GM19035 (cell line): ENCODE results near the gene MET.

Experiments
- ATAC-seq: cut with Tn5 transposase; IDR thresholded peaks from one replicate; pipeline ENCODE4 v1.9.1; 2021; ENCODE audit not compliant: unreplicated experiment

Gene MET

GRCh38 chr7:116781584-116781983 is 109.6 kb downstream of the MET start:
- ATAC-seq: no peak

DNA sequence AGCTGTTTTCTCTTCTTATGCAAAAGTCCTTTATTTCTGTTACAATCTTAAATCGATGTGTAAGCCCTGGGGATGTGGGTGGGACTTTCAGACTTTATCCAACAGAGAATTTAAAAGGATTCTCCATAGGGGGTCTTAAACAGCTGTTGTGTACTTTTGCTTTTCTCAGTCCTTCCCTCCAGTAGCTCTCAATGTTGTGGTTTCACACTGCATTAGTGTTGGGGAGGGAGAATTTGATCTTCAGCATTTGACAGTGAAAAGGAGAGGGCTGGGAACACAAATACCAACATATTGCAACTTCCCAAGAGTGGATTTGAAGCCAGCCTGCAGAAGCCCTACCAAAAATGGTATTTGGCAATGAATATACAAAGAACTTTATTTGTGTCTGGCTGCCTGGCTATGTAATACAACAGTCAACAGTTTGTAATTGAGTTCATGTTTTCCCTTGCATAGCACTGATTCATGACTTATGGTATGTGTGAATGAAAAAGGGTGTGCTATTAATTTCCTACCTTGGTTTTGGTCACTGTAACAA is 110.2 kb downstream of the MET start:
- ATAC-seq: no peak

GRCh38 chr7:116783666-116784318 is 111.8 kb downstream of the MET start:
- ATAC-seq: no peak

DNA sequence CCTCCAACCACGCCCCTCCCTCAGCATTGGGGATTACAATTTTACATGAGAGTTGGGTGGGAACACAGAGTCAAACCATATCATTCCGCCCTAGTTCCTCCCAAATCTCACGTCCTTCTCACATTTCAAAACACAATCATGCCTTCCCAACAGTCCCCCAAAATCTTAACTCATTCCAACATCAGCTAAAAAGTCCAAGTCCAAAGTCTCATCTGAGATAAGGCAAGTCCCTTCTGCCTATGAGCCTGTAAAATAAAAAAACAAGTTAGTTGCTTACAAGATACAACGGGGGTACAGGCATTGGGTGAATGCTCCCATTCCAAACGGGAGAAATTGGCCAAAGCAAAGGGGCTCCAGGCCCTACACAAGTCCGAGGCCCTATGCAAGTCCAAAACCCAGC is 112.7 kb downstream of the MET start:
- no peak for ATAC-seq

- ATAC-seq: no peak
These were observed 113.8 kb downstream of the MET start for GRCh38 chr7:116785843-116786242.

DNA sequence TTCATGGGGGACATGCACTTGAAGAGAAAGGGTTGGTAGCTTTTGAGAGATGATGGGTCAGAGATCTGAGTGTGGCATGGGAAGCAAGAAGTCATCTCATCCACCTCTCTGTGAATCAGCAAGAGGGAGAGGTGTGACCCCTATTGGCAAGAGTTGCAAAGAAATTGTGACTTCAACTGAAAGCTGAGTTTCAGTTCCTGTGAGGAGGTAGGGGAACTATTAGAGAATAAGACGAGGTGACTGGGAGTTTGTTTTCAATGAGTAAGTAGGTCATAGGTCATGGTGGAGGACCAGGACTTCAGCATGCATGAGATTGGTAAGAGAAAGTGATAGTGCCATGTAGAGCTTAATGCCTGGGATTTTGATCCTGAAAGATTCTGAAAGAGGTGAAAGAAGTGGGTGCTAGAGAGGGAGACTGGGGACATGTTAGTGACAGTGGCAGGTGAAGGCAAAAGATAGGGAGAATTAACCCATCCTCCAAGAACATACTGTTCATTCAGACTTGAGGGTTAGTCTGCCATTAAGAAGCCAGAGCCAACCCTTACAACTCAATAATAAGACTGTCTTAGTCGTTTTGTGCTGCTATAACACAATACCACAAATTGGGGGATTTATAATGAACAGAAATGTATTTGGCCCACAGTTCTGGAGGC is 114.9 kb downstream of the MET start:
- ATAC-seq: peak; percentile 98

GRCh38 chr7:116787881-116788280 is 115.9 kb downstream of the MET start:
- no peak for ATAC-seq

- no peak for ATAC-seq
These were observed 116.7 kb downstream of the MET start for GRCh38 chr7:116788572-116789197.

DNA sequence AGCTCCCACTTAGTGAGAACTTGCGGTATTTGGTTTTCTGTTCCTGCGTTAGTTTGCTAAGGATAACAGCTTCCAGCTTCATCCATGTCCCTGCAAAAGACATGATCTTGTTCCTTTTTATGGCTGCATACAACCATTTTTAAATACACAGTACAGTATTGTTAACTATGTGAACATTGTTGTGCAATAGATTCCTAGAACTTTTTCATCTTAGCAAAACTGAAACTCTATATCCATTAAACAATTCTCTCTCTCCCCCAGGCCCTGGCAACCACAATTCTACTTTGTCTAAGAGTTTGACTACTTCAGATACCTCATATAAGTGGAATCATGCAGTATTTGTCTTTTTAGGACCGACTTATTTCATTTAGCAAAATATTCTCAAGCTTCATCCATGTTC is 118.0 kb downstream of the MET start:
- no peak for ATAC-seq

GRCh38 chr7:116792813-116793212 is 120.8 kb downstream of the MET start:
- ATAC-seq: no peak

DNA sequence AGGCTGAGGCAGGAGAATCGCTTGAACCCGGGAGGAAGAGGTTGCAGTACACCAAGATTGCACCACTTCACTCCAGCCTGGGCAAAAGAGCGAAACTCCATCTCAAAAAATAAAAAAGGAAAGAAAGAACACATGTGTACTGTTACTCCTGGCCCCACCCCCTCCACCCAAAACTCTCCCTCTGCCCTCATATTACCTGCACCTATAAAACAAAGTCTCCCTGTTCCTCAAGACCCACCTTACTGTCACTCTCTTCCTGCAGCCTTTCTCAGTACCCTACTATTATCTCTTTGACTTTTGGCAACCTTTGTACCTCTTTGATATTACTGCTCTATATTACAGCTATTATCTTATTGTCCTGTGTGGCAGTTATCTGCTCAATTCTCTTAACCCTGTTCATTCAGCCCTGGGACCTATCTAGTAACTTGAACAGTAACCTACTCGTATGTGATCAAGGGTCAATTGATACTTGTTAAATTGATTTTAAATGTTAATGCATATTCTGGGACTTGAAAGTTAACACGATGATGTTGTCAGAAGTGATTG is 121.9 kb downstream of the MET start:
- no peak for ATAC-seq

GRCh38 chr7:116796471-116796870 is 124.5 kb downstream of the MET start:
- no peak for ATAC-seq

- no peak for ATAC-seq
These were observed 125.6 kb downstream of the MET start for GRCh38 chr7:116797612-116798011.

DNA sequence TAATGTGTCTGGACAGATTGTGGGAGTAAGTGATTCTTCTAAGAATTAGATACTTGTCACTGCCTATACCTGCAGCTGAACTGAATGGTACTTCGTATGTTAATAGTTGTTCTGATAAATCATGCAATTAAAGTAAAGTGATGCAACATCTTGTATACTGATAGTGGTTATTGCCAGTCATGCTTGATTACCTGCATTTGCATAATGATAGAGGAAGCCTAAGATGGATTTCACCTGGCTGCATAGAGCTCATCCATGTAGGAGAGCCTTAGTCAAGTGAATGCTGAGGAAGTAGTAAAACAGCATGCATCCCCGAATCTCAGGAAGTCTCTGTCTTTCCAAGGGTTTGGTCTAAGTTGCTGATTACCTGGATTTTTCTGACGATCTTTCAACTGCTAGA is 126.2 kb downstream of the MET start:
- no peak for ATAC-seq

- no peak for ATAC-seq
These were observed 127.9 kb downstream of the MET start for GRCh38 chr7:116799916-116800315.

DNA sequence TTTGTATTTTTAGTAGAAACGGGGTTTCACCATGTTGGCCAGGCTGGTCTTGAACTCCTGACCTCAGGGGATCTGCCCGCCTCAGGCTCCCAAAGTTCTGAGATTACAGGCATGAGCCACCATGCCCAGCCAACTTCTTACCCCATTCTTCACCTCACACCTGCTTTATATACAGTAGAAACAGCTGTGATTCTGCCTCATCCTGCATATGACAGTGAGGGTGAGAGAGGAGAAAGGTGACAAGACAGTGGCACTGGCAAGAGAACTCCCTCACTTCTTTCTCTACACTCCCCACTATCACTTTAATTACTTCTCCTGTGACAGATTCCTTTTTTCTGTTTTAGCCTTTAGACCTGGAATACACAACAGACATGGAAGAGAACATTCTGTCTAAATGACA is 128.6 kb downstream of the MET start:
- ATAC-seq: no peak

GRCh38 chr7:116801092-116801710 is 129.2 kb downstream of the MET start:
- ATAC-seq: no peak

DNA sequence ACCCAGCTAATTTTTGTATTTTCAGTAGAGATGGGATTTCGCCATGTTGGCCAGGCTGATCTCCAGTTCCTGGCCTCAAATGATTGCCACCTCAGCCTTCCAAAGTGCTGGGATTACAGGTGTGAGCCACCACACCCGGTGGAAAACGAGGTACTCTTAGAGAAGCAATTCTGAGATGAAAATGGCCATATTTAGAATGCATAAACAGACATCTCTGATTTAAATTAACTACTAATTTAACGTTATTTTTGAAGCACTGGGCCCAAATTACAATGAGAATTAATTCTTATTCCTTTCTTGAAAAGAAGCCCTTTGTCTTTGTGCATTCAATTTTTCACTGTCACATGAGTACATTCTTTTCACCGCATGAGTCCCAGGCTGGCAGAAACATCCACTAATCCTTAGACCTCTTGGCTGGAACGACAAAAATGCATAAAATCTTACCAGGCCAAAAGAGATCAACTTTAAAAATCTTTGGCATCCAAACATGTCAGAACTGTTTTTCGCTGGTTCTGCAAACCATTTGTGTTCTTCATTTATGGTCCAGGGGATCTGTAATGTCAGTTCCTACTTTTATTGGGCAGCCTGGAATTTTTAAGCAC is 130.2 kb downstream of the MET start:
- ATAC-seq: no peak

GRCh38 chr7:116802746-116803152 is 130.8 kb downstream of the MET start:
- ATAC-seq: peak; percentile 77

GRCh38 chr7:116804471-116804870 is 132.5 kb downstream of the MET start:
- ATAC-seq: no peak

- ATAC-seq: no peak
These were observed 133.1 kb downstream of the MET start for GRCh38 chr7:116805100-116805544.
